OCI-LY7 (cell line): ENCODE measurements around the gene RBM42. TPM values are rescaled to one million over a fixed set of nuclear protein-coding genes. Genes with fewer than 3 reads are reported as not detected.

Experiments used
- BruUV-seq: library from RNA; stranded (reverse); fragments of 400-500 nt; replicated peaks from 2 replicates; lab custom pipeline; 2021; lab: Mats Ljungman, UMichigan
- CTCF ChIA-PET: fragments of 300-600 bp; sonication (Branson Sonifier 250); formaldehyde crosslinking; loops from one replicate; lab custom pipeline; 2022; ENCODE audit warnings: antibody characterized with exemption; ENCODE audit not compliant: unreplicated experiment; lab: Charles Lee
- POLR2A ChIA-PET: fragments of 300-600 bp; sonication (Branson Sonifier 250); formaldehyde crosslinking; loops from one replicate; lab custom pipeline; 2022; ENCODE audit warnings: antibody characterized with exemption; lab: Charles Lee
- DNase-seq: peaks from one replicate; pipeline ENCODE4 v3.0.0-alpha.2; 2015; ENCODE audit warnings: low spot score
- H2AFZ ChIP-seq: fragments of 200-600 bp; sonication (generic), shearing (Covaris generic); 2 replicates; pipeline ENCODE4 v1.6.1; 2014; ENCODE audit warnings: mild to moderate bottlenecking, antibody characterized with exemption, low read length, moderate library complexity
- H3K27ac ChIP-seq: fragments of 200-600 bp; sonication (generic); 2 replicates; pipeline ENCODE4 v1.5.1; 2014; ENCODE audit warnings: mixed run types, low read depth, mild to moderate bottlenecking, moderate library complexity, low read length, inconsistent platforms; ENCODE audit not compliant: poor library complexity, severe bottlenecking
- H3K36me3 ChIP-seq: fragments of 200-600 bp; sonication (generic); 2 replicates; pipeline ENCODE4 v1.6.1; 2014; ENCODE audit warnings: mild to moderate bottlenecking, antibody characterized with exemption, low read length, moderate library complexity, mixed read lengths; ENCODE audit not compliant: insufficient read depth
- H3K4me1 ChIP-seq: fragments of 200-600 bp; sonication (generic); 2 replicates; pipeline ENCODE4 v1.5.1; 2014; ENCODE audit warnings: mild to moderate bottlenecking, low read length; ENCODE audit not compliant: insufficient read depth, poor library complexity, severe bottlenecking
- H3K4me2 ChIP-seq: fragments of 200-600 bp; sonication (generic); 2 replicates; pipeline ENCODE4 v1.6.1; 2014; ENCODE audit warnings: mild to moderate bottlenecking, low read length
- H3K4me3 ChIP-seq: fragments of 200-600 bp; sonication (generic); 2 replicates; pipeline ENCODE4 v1.5.1; 2014; ENCODE audit warnings: mild to moderate bottlenecking, low read depth, low read length; ENCODE audit not compliant: poor library complexity, severe bottlenecking
- H3K79me2 ChIP-seq: fragments of 200-600 bp; sonication (generic); 2 replicates; pipeline ENCODE4 v1.6.1; 2016; ENCODE audit warnings: low read depth, mild to moderate bottlenecking, low read length, moderate library complexity, mixed read lengths; ENCODE audit not compliant: insufficient read depth
- H3K9me2 ChIP-seq: fragments of 200-600 bp; sonication (generic); 2 replicates; pipeline ENCODE4 v1.6.1; 2016; ENCODE audit warnings: mild to moderate bottlenecking, low read length, mixed read lengths; ENCODE audit not compliant: insufficient read depth
- H3K9me3 ChIP-seq: fragments of 200-600 bp; sonication (generic); 2 replicates; pipeline ENCODE4 v1.6.1; 2014; ENCODE audit warnings: mild to moderate bottlenecking, mixed run types, low read length, mixed read lengths
- H4K20me1 ChIP-seq: fragments of 200-600 bp; sonication (generic); 2 replicates; pipeline ENCODE4 v1.6.1; 2014; ENCODE audit warnings: mild to moderate bottlenecking, antibody characterized with exemption, low read length, moderate library complexity, mixed read lengths; ENCODE audit not compliant: insufficient read depth
- CTCF ChIP-seq: fragments of 200-600 bp; sonication (generic); conservative IDR thresholded peaks from 2 replicates; pipeline ENCODE4 v1.5.1; 2014; ENCODE audit warnings: mild to moderate bottlenecking, antibody characterized with exemption, low read length, moderate library complexity, mixed read lengths
- EZH2phosphoT487 ChIP-seq: fragments of 200-600 bp; sonication (generic); IDR thresholded peaks from 2 replicates; pipeline ENCODE4 v1.6.1; 2018; ENCODE audit warnings: low read depth, borderline replicate concordance, mild to moderate bottlenecking, mixed run types, antibody characterized with exemption, low read length, moderate library complexity, mixed read lengths
- intact Hi-C: fragments of 100-400 bp; cut with micrococcal nuclease; formaldehyde crosslinking; loops from one replicate; pipeline ENCODE4 v1.10.0; 2022; ENCODE audit not compliant: unreplicated experiment
- total RNA-seq, 2 experiments: library from RNA; depleted of rRNA in 1 of 2; stranded (reverse); fragments of >200 nt in 1 of 2; shearing (Covaris generic) in 1 of 2; gene quantifications; 2 replicates each; pipeline ENCODE4 v1.2.3, GENCODE V29; 2014 to 2022

The RBM42 gene
- total RNA-seq, 2 experiments from 2014 or later: 62.0 to 115 TPM

DNA sequence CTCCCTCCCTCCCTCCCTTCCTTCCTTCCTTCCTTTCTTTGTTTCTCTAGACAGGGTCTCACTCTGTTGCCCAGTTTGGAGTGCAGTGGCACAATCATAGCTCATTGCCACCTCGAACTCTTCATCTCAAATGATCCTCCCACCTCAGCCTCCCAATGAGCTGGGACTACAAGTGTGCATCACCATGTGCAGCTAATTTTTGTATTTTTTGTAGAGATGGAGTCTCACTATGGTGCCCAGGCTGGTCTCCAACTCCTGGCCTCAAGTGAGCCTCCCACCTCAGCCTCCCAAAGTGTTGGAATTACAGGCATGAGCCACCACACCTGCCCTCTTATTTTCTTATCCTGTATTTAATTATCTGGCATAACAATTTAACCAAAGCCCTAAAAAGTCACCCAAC, 41.9 kb downstream of the RBM42 start:
- H4K20me1 ChIP-seq: no peaks in the 10 kb centered on the region
- intact Hi-C loops: no loop called here
- H3K79me2 ChIP-seq: no peaks in the 10 kb centered on the region
- no peak overlapping the region for H3K4me2 ChIP-seq
- ChIA-PET POLR2A (no interaction called here), CTCF (no interaction called here)
- no peaks in the 10 kb centered on the region for H3K4me1 ChIP-seq
- H3K36me3 ChIP-seq: no peaks in the 10 kb centered on the region
- no peak overlapping the region for H3K4me3 ChIP-seq
- H3K27ac ChIP-seq: no peak overlapping the region
- no peaks in the 10 kb centered on the region for H3K9me2 ChIP-seq
- H3K9me3 ChIP-seq: no peaks in the 10 kb centered on the region
- no TSS peak for BruUV-seq
- no peak overlapping the region for H2AFZ ChIP-seq
- TF ChIP-seq EZH2phosphoT487 (no peak), CTCF (no peak)
- no peak for DNase-seq

DNA sequence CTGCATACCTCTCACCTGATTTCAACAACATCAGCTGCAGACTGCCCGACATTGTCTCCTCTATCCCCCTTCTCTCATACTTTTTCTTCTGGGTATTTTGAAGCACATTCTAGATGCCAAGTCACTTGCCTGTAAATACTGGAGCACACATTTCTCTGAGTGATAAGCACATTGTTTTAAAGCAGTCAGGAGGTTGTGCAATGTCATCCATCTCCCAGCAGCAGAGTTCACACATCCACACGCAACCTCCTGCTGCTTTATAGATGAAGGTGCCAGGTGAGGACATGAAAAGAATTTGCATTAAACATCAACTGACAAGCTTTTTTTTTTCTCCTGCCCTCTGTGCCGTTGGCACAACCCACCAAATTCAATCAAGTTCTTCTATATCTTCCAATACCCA, 43.0 kb downstream of the RBM42 start:
- no peak overlapping the region for H3K4me3 ChIP-seq
- DNase-seq: no peak
- H3K79me2 ChIP-seq: no peaks in the 10 kb centered on the region
- no peaks in the 10 kb centered on the region for H3K9me3 ChIP-seq
- no peaks in the 10 kb centered on the region for H3K9me2 ChIP-seq
- ChIA-PET CTCF (no interaction called here), POLR2A (interaction anchor here (0.6 kb wide), 1 partner anchor 18 kb away, joined by 3 read pairs; no protein-coding TSS in a partner anchor)
- no peaks in the 10 kb centered on the region for H3K4me1 ChIP-seq
- no peak overlapping the region for H3K27ac ChIP-seq
- H2AFZ ChIP-seq: no peak overlapping the region
- no peaks in the 10 kb centered on the region for H3K36me3 ChIP-seq
- no peak overlapping the region for H3K4me2 ChIP-seq
- no TSS peak for BruUV-seq
- intact Hi-C loops: no loop called here
- no peak for TF ChIP-seq EZH2phosphoT487
- TF ChIP-seq CTCF: no peak
- H4K20me1 ChIP-seq: no peaks in the 10 kb centered on the region

DNA sequence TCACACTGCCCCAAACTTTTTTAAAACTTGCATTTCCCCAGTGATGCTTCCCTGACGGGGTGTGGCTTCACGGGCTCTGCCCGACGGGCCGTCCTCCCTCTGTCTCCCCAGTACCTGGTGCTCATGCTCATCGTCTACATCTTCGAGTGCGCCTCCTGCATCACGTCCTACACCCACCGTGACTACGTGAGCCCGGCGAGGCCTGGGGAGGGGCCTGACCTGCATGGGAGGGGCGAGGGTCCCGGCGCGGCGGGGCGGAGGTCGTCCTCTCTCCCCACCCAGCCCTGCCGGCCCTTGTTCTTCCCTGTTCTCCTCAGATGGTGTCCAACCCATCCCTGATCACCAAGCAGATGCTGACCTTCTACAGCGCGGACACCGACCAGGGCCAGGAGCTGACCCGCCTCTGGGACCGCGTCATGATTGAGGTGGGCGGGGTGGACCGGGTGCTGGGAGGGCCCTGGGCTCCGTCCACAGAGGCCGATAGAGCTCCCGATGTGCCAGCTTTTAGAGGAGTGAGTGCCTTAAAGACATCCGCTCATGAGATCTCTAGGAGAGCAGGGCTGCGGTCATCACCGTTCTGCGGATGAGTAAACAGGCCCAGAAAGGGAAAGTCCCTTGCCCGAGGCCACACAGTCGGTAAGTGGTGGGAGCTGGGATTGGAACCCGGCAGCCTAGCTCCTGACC, 44.4 kb downstream of the RBM42 start:
- intact Hi-C loops: no loop called here
- POLR2A ChIA-PET: no interaction called here
- no peak for DNase-seq
- Histone ChIP-seq H4K20me1 (no peaks in the 10 kb centered on the region), H2AFZ (no peak overlapping the region), H3K4me3 (no peak overlapping the region), H3K9me2 (no peaks in the 10 kb centered on the region), H3K4me1 (no peaks in the 10 kb centered on the region), H3K27ac (no peak overlapping the region), H3K79me2 (no peaks in the 10 kb centered on the region), H3K4me2 (no peak overlapping the region), H3K36me3 (no peaks in the 10 kb centered on the region), H3K9me3 (no peaks in the 10 kb centered on the region)
- CTCF ChIA-PET: no interaction called here
- no TSS peak for BruUV-seq
- no peak for TF ChIP-seq CTCF
- TF ChIP-seq EZH2phosphoT487: no peak
